H1 (cell line): ENCODE measurements around the gene IFNGR1. TPM values are rescaled to one million over a fixed set of nuclear protein-coding genes. Genes with fewer than 3 reads are reported as not detected.

Source experiments
- CTCF ChIA-PET: fragments of 300-600 bp; sonication (Branson Sonifier 250); formaldehyde crosslinking; loops from one replicate; lab custom pipeline; 2021; ENCODE audit not compliant: partially characterized antibody; lab: Charles Lee
- POLR2A ChIA-PET: fragments of 300-600 bp; sonication (Branson Sonifier 250); formaldehyde crosslinking; loops from one replicate; lab custom pipeline; 2021; ENCODE audit warnings: inconsistent platforms; ENCODE audit not compliant: partially characterized antibody; lab: Charles Lee
- DNase-seq, 2 experiments: peaks; one replicate each; pipeline versions ENCODE4 v3.0.0 to v3.0.0-alpha.2; 2010 to 2022; ENCODE audit warnings: low spot score in 2 of 2, low read depth in 1 of 2, mixed read lengths in 1 of 2
- FAIRE-seq: peaks from 2 replicates; lab custom pipeline; 2011; peaks lifted over from hg19 to GRCh38; lab: Jason Lieb, UNC
- H2AFZ ChIP-seq: 2 replicates; pipeline ENCODE4 v1.8.1; 2012; ENCODE audit warnings: low read length, inconsistent platforms
- H2AK5ac ChIP-seq: 2 replicates; pipeline ENCODE4 v1.6.1; 2013; ENCODE audit warnings: low read depth, low read length
- H2BK120ac ChIP-seq: replicated peaks from 2 replicates; pipeline ENCODE3; 2013; ENCODE audit warnings: low read depth, low read length, inconsistent platforms
- H2BK12ac ChIP-seq: 2 replicates; pipeline ENCODE4 v1.6.1; 2013; ENCODE audit warnings: low read depth, low read length
- H2BK15ac ChIP-seq: 2 replicates; pipeline ENCODE4 v1.6.1; 2013; ENCODE audit warnings: low read length
- H2BK20ac ChIP-seq: 2 replicates; pipeline ENCODE4 v1.6.1; 2013; ENCODE audit warnings: low read length
- H2BK5ac ChIP-seq: 2 replicates; pipeline ENCODE4 v1.6.1; 2013; ENCODE audit warnings: low read depth, low read length
- H3K14ac ChIP-seq: 2 replicates; pipeline ENCODE4 v1.6.1; 2013; ENCODE audit warnings: inconsistent platforms; ENCODE audit not compliant: insufficient read length
- H3K18ac ChIP-seq: 2 replicates; pipeline ENCODE4 v1.6.1; 2013; ENCODE audit warnings: low read length; ENCODE audit errors: extremely low read depth
- H3K23ac ChIP-seq: 2 replicates; pipeline ENCODE4 v1.6.1; 2013; ENCODE audit warnings: inconsistent platforms; ENCODE audit not compliant: insufficient read length
- H3K23me2 ChIP-seq: 2 replicates; pipeline ENCODE4 v1.6.1; 2013; ENCODE audit warnings: low read depth, low read length
- H3K27ac ChIP-seq: 2 replicates; pipeline ENCODE4 v1.6.1; 2011; ENCODE audit warnings: low read depth, low read length, inconsistent platforms
- H3K27me3 ChIP-seq, 4 experiments: replicated peaks in 1 of 4; 1 replicate in 1 of 4; 2 replicates in 3 of 4; pipeline versions ENCODE4 v1.6.1 to v1.8.1; 2011 to 2013; ENCODE audit warnings: low read length in 3 of 4, mild to moderate bottlenecking in 3 of 4, inconsistent platforms in 2 of 4, mixed read lengths in 2 of 4, moderate library complexity in 1 of 4; ENCODE audit not compliant: control insufficient read depth in 3 of 4, insufficient read depth in 3 of 4; ENCODE audit errors: extremely low read depth in 1 of 4
- H3K36me3 ChIP-seq, 4 experiments: 2 replicates each; pipeline versions ENCODE4 v1.6.1 to v1.8.1; 2011 to 2013; ENCODE audit warnings: mild to moderate bottlenecking in 4 of 4, low read length in 3 of 4, moderate library complexity in 2 of 4, control low read depth in 1 of 4, inconsistent platforms in 1 of 4; ENCODE audit not compliant: insufficient read depth in 4 of 4, control insufficient read depth in 2 of 4
- H3K4ac ChIP-seq: replicated peaks from 2 replicates; pipeline ENCODE3; 2013; ENCODE audit warnings: low read length, low read depth, mixed read lengths, inconsistent platforms; ENCODE audit not compliant: insufficient read length
- H3K4me1 ChIP-seq, 4 experiments: replicated peaks in 1 of 4; 1 replicate in 1 of 4; 2 replicates in 3 of 4; pipeline versions ENCODE4 v1.6.1 to v1.8.1; 2011 to 2013; ENCODE audit warnings: low read length in 3 of 4, inconsistent platforms in 2 of 4, mixed read lengths in 1 of 4; ENCODE audit not compliant: insufficient read depth in 4 of 4, control insufficient read depth in 3 of 4
- H3K4me2 ChIP-seq, 2 experiments: 2 replicates each; pipeline versions ENCODE4 v1.6.1 to v1.8.1; 2011 to 2013; ENCODE audit warnings: low read depth in 2 of 2, low read length in 2 of 2, control low read depth in 1 of 2, inconsistent platforms in 1 of 2, mild to moderate bottlenecking in 1 of 2; ENCODE audit not compliant: insufficient read depth in 1 of 2
- H3K4me3 ChIP-seq, 4 experiments: fragments of 200-600, 300-600 bp in 1 of 4; sonication (generic), shearing (Covaris generic), sonication (Bioruptor Twin) in 1 of 4; 2 replicates each; pipeline versions ENCODE4 v1.5.1 to v1.8.1; 2011 to 2016; ENCODE audit warnings: low read length in 4 of 4, low read depth in 3 of 4, control low read depth in 2 of 4, inconsistent platforms in 2 of 4, mild to moderate bottlenecking in 2 of 4, mixed read lengths in 1 of 4, moderate library complexity in 1 of 4; ENCODE audit not compliant: insufficient read depth in 2 of 4; ENCODE audit errors: extremely low read depth in 1 of 4
- H3K56ac ChIP-seq: replicated peaks from 2 replicates; pipeline ENCODE3; 2013; ENCODE audit warnings: low read depth, mild to moderate bottlenecking, mixed read lengths, low read length, inconsistent platforms; ENCODE audit not compliant: insufficient read length
- H3K79me1 ChIP-seq: 2 replicates; pipeline ENCODE4 v1.6.1; 2013; ENCODE audit warnings: low read depth, low read length, control low read depth
- H3K79me2 ChIP-seq, 2 experiments: 2 replicates each; pipeline versions ENCODE4 v1.6.1 to v1.8.1; 2012 to 2013; ENCODE audit warnings: low read length in 2 of 2, mild to moderate bottlenecking in 2 of 2, inconsistent platforms in 1 of 2; ENCODE audit not compliant: insufficient read depth in 2 of 2, control insufficient read depth in 1 of 2
- H3K9ac ChIP-seq, 4 experiments: replicated peaks in 1 of 4; 1 replicate in 1 of 4; 2 replicates in 3 of 4; pipeline versions ENCODE4 v1.6.1 to v1.8.1; 2011 to 2013; ENCODE audit warnings: low read depth in 3 of 4, low read length in 3 of 4, control low read depth in 2 of 4, mild to moderate bottlenecking in 2 of 4, moderate library complexity in 2 of 4, inconsistent platforms in 1 of 4; ENCODE audit errors: extremely low read depth in 1 of 4
- H3K9me3 ChIP-seq, 2 experiments: 2 replicates each; pipeline versions ENCODE4 v1.6.1 to v1.8.1; 2012 to 2013; ENCODE audit warnings: mild to moderate bottlenecking in 2 of 2, moderate library complexity in 2 of 2, control low read depth in 1 of 2, inconsistent platforms in 1 of 2, low read depth in 1 of 2, low read length in 1 of 2, mixed read lengths in 1 of 2; ENCODE audit not compliant: insufficient read depth in 2 of 2
- H4K20me1 ChIP-seq, 2 experiments: replicated peaks in 1 of 2; 2 replicates each; pipeline versions ENCODE3 to v1.8.1; 2011 to 2013; ENCODE audit warnings: inconsistent platforms in 2 of 2, low read length in 2 of 2, mild to moderate bottlenecking in 1 of 2; ENCODE audit not compliant: insufficient read depth in 2 of 2, control insufficient read depth in 1 of 2
- H4K5ac ChIP-seq: 2 replicates; pipeline ENCODE4 v1.6.1; 2013; ENCODE audit warnings: low read length, low read depth, mixed read lengths, inconsistent platforms; ENCODE audit not compliant: insufficient read length
- H4K8ac ChIP-seq: 2 replicates; pipeline ENCODE4 v1.8.0; 2013; ENCODE audit warnings: mild to moderate bottlenecking, moderate library complexity, low read length, inconsistent platforms; ENCODE audit not compliant: insufficient read depth; ENCODE audit errors: extremely low read depth
- H4K91ac ChIP-seq: replicated peaks from 2 replicates; pipeline ENCODE3; 2013; ENCODE audit warnings: low read length, mixed read lengths, inconsistent platforms; ENCODE audit not compliant: insufficient read length
- ATF3 ChIP-seq: IDR thresholded peaks from 2 replicates; pipeline ENCODE4 v1.6.1; 2011; ENCODE audit warnings: low read depth, mild to moderate bottlenecking, low read length; ENCODE audit not compliant: insufficient read depth
- CBX5 ChIP-seq: fragments of 300-800, 300-1000 bp; sonication (generic); IDR thresholded peaks from 2 replicates; pipeline ENCODE4 v1.7.1; 2016; ENCODE audit warnings: antibody characterized with exemption, low read length, low read depth
- CEBPB ChIP-seq: IDR thresholded peaks from 2 replicates; pipeline ENCODE4 v1.6.1; 2012; ENCODE audit warnings: low read depth, low read length
- CTBP2 ChIP-seq: IDR thresholded peaks from 2 replicates; pipeline ENCODE4 v1.7.0; 2011; ENCODE audit warnings: borderline replicate concordance, mild to moderate bottlenecking, moderate library complexity, mixed read lengths, low read length; ENCODE audit not compliant: insufficient read depth, insufficient read length
- RBBP5 ChIP-seq: IDR thresholded peaks from 2 replicates; pipeline ENCODE4 v1.7.1; 2012; ENCODE audit warnings: low read depth, mild to moderate bottlenecking, inconsistent platforms, low read length, moderate library complexity, borderline replicate concordance
- SP1 ChIP-seq: IDR thresholded peaks from 2 replicates; pipeline ENCODE4 v1.6.1; 2011; ENCODE audit warnings: low read depth, low read length
- SRF ChIP-seq: IDR thresholded peaks from 2 replicates; pipeline ENCODE4 v1.6.1; 2011; ENCODE audit warnings: mild to moderate bottlenecking, low read depth, low read length, moderate library complexity
- SUZ12 ChIP-seq: fragments of 200-600 bp; sonication (generic); IDR thresholded peaks from 2 replicates; pipeline ENCODE4 v1.6.1; 2012; ENCODE audit warnings: mild to moderate bottlenecking, inconsistent platforms, low read length, moderate library complexity, mixed read lengths
- WGBS, 2 experiments: shearing (Covaris generic) in 1 of 2; methylation state at CpG; one replicate each; pipeline versions ENCODE4 v1.1.6 to v1.1.7; 2013 to 2015; ENCODE audit warnings: low lambda C conversion rate in 2 of 2, mixed read lengths in 2 of 2, inconsistent platforms in 1 of 2, low coverage in 1 of 2, missing lambda C conversion rate in 1 of 2; ENCODE audit not compliant: insufficient replicate concordance in 2 of 2, insufficient coverage in 1 of 2, insufficient read length in 1 of 2; ENCODE audit errors: extremely low coverage in 1 of 2, missing lambda C conversion rate in 1 of 2; 5-methylcytosine and 5-hydroxymethylcytosine counted together
- polyA plus RNA-seq, 7 experiments: library from polyadenylated mRNA; depleted of rRNA in 3 of 7; stranded (reverse) in 5 of 7; unstranded in 2 of 7; fragments of >200 nt in 5 of 7; fragments of 200-250 nt in 2 of 7; gene quantifications; 1 replicate in 5 of 7; 2 replicates in 1 of 7; 4 replicates in 1 of 7; pipeline versions ENCODE4 v1.2.1 to v1.2.3, GENCODE V29; 2011 to 2013; ENCODE audit warnings: missing spikeins in 2 of 7, mixed read lengths in 2 of 7
- total RNA-seq: library from RNA; stranded (reverse); fragmentation: NEBNext Ultra II Directional; extraction: Animal tissue kit (Norgen Biotek cat#: 25700); gene quantifications from 2 replicates; pipeline ENCODE4 v1.2.1, GENCODE V29; 2021

The IFNGR1 gene
- total and polyA plus RNA-seq, 2 of the 8 experiments (the other 6 are each of a cell fraction or from before 2014, with no cell fraction given): 9.7 to 20.9 TPM

- DNase-seq: no peak
- no peak overlapping the region for H4K8ac ChIP-seq
- no peak overlapping the region for H3K23ac ChIP-seq
- no peak for TF ChIP-seq CBX5
- TF ChIP-seq RBBP5: no peak
- no peak for TF ChIP-seq SRF
- TF ChIP-seq SUZ12: no peak
- no peak for TF ChIP-seq CTBP2
- no peak for TF ChIP-seq CEBPB
- no peak for TF ChIP-seq SP1
- TF ChIP-seq ATF3: no peak
- H3K23me2 ChIP-seq: no peaks in the 10 kb centered on the region; the same call in 1 of the 2 replicates
- H2BK15ac ChIP-seq: no peak overlapping the region
- no peak overlapping the region for H2BK120ac ChIP-seq
- H3K36me3 ChIP-seq: peaks cover 7 to 73% (median 33%) of the 10 kb centered on the region in 4 experiments; a peak in 6 of 8 replicates
- H3K9me3 ChIP-seq: no peaks in the 10 kb centered on the region
- H3K4ac ChIP-seq: no peak overlapping the region
- H3K4me1 ChIP-seq: no peaks in the 10 kb centered on the region
- no peaks in the 10 kb centered on the region for H3K79me1 ChIP-seq
- H2BK20ac ChIP-seq: no peak overlapping the region
- CTCF ChIA-PET: no interaction called here
- no peaks in the 10 kb centered on the region for H3K79me2 ChIP-seq
- no peak overlapping the region for H3K9ac ChIP-seq
- H3K27ac ChIP-seq: no peak overlapping the region
- H3K4me2 ChIP-seq: no peak overlapping the region
- H3K56ac ChIP-seq: no peak overlapping the region
- H2BK5ac ChIP-seq: no peak overlapping the region
- H3K27me3 ChIP-seq: no peaks in the 10 kb centered on the region
- H4K5ac ChIP-seq: no peak overlapping the region
- no peak overlapping the region for H3K14ac ChIP-seq
- no peaks in the 10 kb centered on the region for H4K20me1 ChIP-seq
- POLR2A ChIA-PET: interaction anchor here (1.0 kb wide), 1 partner anchor 115 kb away, joined by 3 read pairs; no protein-coding TSS in a partner anchor
- FAIRE-seq: no peak
- H2AFZ ChIP-seq: no peak overlapping the region
- no peak overlapping the region for H2AK5ac ChIP-seq
- H3K4me3 ChIP-seq: no peak overlapping the region
- WGBS, 2 experiments: 100% methylated on average over 1 of the region's 1 CpG; no CpG with 5 or more reads in 1 of the 2 experiments
- H2BK12ac ChIP-seq: no peak overlapping the region
- H3K18ac ChIP-seq: no peak overlapping the region
- H4K91ac ChIP-seq: no peak overlapping the region
These were observed 18.2 kb downstream of the IFNGR1 start for GRCh38 chr6:137201006-137201405.
